ENCODE results near the gene TBL1XR1. TPM values are rescaled to one million over a fixed set of nuclear protein-coding genes. Genes with fewer than 3 reads are reported as not detected.

TBL1XR1 gene
- total RNA-seq, 4 donors from 2014 or later = 103 to 131 (median 112) TPM

DNA sequence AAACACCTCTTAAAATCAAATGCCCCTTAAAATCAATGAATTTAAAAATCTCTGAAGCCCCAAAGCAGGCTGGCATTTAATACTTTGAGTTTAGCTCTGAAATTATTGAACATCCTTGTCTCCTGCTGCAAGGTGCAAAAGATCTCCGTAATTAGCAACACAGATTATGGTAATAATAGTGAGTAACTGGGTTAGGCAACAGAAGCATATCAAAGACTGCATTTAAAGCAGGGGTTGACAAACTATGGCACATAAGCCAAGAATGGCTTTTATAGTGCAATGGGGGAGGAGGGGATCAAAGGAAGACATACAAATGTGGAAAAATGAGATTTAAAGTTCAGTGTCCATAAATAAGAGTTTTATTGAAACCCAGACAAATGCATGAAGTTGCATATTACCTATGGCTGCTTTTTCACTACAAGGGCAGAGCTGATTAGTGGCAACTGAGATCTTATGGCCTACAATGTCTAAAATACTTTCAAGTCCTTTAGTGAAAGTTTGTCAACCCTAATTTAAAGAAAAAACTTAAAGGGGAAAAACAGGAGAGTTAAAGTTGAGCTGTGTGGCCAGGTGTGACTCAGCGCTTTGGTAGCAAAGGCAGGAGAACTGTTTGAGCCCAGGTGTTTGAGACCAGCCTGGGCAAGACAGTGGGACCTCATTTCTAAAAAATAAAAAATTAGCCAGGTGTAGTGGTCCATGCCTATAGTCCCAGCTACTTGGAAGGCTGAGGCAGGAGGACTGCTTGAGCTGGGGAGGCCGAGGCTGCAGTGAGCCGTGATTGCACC is 157.6 kb downstream of the TBL1XR1 start:
- TF ChIP-seq, protein P1, sequence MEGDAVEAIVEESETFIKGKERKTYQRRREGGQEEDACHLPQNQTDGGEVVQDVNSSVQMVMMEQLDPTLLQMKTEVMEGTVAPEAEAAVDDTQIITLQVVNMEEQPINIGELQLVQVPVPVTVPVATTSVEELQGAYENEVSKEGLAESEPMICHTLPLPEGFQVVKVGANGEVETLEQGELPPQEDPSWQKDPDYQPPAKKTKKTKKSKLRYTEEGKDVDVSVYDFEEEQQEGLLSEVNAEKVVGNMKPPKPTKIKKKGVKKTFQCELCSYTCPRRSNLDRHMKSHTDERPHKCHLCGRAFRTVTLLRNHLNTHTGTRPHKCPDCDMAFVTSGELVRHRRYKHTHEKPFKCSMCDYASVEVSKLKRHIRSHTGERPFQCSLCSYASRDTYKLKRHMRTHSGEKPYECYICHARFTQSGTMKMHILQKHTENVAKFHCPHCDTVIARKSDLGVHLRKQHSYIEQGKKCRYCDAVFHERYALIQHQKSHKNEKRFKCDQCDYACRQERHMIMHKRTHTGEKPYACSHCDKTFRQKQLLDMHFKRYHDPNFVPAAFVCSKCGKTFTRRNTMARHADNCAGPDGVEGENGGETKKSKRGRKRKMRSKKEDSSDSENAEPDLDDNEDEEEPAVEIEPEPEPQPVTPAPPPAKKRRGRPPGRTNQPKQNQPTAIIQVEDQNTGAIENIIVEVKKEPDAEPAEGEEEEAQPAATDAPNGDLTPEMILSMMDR (IDR thresholded peaks at IDR 0.05; ENCODE audit: low read depth) = no peak

DNA sequence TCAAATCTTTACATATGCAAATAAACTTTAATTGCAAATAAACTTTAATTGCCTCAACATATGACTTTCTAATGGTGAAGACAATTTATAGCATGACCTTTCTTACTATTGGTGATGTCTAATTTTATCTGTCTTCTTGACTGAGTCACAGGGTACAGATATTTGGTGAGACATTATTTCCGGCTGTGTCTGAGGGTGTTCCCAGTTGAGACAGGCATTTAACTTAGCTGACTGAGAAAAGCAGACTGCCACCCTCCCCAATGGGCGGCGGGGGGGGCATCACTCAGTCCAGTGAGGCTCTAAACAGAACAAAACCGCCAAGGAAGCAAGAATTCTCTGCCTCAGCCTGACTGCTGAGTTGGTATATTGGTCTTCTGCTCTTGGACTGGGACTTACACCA is 160.0 kb downstream of the TBL1XR1 start:
- TF ChIP-seq, protein P1 (IDR thresholded peaks at IDR 0.05; ENCODE audit: low read depth) = no peak

DNA sequence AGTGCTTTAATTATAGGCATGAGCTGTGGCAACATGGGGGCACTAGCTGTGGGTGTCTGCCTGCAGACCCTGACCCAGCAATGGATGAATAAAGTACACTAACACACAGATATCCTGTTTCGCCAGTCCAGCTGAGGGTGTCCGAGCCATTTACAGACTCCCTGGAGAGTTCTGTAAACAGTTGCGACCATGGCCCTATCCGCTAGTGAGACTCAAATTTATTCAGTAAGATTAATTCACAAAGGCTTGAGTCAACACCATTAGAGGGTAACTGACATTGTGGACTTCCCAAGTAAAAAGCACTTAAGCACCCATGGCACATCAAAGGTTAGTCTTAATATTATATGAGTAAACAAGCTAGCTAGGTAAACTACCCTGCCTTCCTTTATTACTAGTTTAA is 161.6 kb downstream of the TBL1XR1 start:
- TF ChIP-seq, protein P1 (IDR thresholded peaks at IDR 0.05; ENCODE audit: low read depth) = no peak

DNA sequence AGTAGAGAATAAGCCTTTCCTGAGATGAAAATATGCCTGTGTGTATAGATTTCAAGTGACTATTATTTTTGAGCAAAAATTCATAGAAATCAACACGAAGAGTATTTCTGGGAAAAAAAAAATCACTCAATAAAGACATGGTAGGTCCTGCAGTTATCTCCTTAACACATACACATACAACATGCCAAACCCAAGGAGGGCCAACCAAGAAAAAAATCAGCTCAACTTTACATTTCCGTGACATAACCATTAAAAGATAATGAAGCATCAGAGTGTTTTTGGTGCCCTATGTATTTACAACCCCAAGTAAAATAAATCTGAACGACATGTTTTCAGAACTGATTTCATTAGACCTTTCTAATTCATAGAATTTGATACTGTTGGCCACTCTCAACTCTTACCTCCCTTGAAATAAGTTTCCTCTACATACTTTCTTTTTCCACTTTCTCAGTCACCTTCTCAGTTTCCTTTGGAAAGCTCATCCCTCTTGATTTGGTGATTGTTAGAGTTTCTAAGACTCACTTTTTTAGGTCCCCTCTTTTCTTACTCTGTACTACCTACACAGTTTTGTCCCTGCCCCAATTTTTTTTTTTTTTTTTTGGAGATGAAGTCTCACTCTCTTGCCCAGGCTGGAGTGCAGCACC is 162.3 kb downstream of the TBL1XR1 start:
- TF ChIP-seq, protein P1 (IDR thresholded peaks at IDR 0.05; ENCODE audit: low read depth) = no peak

GRCh38 chr3:177026505-177027277 is 170.6 kb downstream of the TBL1XR1 start:
- TF ChIP-seq, protein P1 (IDR thresholded peaks at IDR 0.05; ENCODE audit: low read depth) = no peak

DNA sequence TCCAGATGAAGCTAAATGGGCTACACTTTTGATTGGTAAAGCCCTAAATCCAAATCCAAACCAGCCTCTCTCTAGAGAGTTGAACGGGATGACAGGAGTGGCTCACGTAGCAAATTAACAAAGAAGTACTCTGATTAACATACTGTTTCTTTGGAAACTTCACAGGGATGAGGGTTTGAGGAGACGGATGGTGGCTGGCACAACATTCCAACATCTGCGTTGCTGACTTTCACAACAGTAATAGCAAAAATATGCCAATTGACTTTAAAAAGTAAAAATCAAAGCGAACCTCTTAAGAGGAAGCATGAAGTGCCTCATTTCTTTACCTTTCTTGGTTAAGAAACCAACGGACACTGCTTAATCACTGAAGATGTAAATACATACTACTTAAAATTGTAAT is 181.4 kb downstream of the TBL1XR1 start:
- TF ChIP-seq, protein P1 (IDR thresholded peaks at IDR 0.05; ENCODE audit: low read depth) = no peak
